GM19099 (cell line): ENCODE measurements around the gene SORBS1.

Source experiments
- POLR2A ChIP-seq: IDR thresholded peaks from 3 replicates; pipeline ENCODE4 v1.6.1; 2011; ENCODE audit warnings: low read depth; ENCODE audit not compliant: insufficient read length; ENCODE audit errors: extremely low read depth

SORBS1 gene

GRCh38 chr10:95501203-95502094, 59.7 kb downstream of the SORBS1 start:
- no peak for TF ChIP-seq POLR2A

GRCh38 chr10:95500649-95501048, 60.5 kb downstream of the SORBS1 start:
- no peak for TF ChIP-seq POLR2A

- TF ChIP-seq POLR2A = no peak
Measured at GRCh38 chr10:95500097-95500496, 61.1 kb downstream of the SORBS1 start.

- no peak for TF ChIP-seq POLR2A
Measured at GRCh38 chr10:95499482-95499989, 61.6 kb downstream of the SORBS1 start.

GRCh38 chr10:95496951-95497350, 64.2 kb downstream of the SORBS1 start:
- TF ChIP-seq POLR2A = no peak

- TF ChIP-seq POLR2A = no peak
Measured at GRCh38 chr10:95496246-95496911, 64.8 kb downstream of the SORBS1 start.

GRCh38 chr10:95493862-95494261, 67.3 kb downstream of the SORBS1 start:
- no peak for TF ChIP-seq POLR2A

- no peak for TF ChIP-seq POLR2A
Measured at GRCh38 chr10:95487994-95488393, 73.2 kb downstream of the SORBS1 start.

- TF ChIP-seq POLR2A = no peak
Measured at GRCh38 chr10:95485056-95485844, 75.9 kb downstream of the SORBS1 start.

- TF ChIP-seq POLR2A = no peak
Measured at GRCh38 chr10:95482501-95483233, 78.5 kb downstream of the SORBS1 start.

- no peak for TF ChIP-seq POLR2A
Measured at GRCh38 chr10:95480901-95481491, 80.2 kb downstream of the SORBS1 start.

- no peak for TF ChIP-seq POLR2A
Measured at GRCh38 chr10:95480102-95480900, 80.9 kb downstream of the SORBS1 start.

GRCh38 chr10:95478935-95479334, 82.2 kb downstream of the SORBS1 start:
- no peak for TF ChIP-seq POLR2A
